COLO829 (cell line): ENCODE data around the gene EFHD1.
"Not testable (repeated sequence)": the region's sequence is repeated elsewhere in the genome, so short reads cannot be mapped to it uniquely, and the experiment has no call there.

Experiments used
- DNase-seq: peaks from one replicate; pipeline ENCODE4 v3.0.0; 2012; ENCODE audit warnings: low spot score

EFHD1 gene

DNA sequence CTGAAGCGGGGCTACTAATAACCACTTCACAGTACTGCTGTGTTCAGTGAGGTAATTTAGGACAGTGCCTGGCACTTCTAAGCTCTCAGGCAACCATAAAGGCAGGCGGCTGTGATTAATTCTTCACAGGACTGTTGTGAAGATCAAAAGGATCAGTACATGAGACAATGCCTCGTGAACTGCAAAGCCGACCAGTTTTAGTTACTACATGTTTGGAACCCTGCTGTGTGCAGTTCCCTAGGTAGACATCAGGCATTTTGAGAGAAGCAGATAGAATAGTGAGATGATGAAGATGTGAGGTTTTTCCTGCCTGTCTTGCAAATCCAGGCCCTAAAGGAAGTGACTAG is 19.1 kb downstream of the EFHD1 start:
- no peak for DNase-seq

DNA sequence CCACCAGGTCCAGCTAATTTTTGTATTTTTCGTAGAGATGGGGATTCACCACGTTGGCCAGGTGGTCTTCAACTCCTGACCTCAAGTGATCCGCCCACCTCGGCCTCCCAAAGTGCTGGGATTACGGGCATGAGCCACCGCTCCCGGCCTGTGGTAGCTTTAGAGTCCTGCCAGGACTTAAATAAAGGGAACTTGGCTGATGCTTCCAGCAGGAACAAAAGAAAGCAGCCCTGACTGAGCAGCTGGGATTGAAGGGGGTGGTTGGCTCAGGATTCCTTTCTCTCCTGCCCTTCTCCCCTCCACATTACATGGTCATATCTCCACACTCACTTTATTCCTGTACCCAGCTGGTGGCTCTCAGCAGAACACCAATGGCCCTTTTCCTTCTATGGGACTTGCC is 20.0 kb downstream of the EFHD1 start:
- DNase-seq: no peak

DNA sequence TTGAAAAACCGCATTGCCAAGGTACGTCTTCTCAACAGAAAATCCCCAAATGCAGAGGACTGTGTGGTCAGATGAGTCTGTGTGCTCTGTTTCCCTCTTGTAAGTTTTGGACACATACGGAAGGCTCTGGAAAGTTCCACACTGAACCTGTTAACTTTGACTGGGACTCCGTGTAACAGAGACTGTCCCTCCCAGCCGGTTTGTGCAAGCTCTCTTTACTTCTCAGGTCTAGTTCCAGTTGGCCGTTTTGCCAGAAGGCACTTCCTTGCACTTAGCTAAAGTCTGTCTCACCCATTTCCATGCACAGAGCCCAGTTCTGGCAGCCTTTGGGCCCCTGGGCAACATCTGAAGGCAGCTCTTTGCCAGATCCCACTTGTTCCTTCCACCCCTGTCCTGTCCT is 22.0 kb downstream of the EFHD1 start:
- no peak for DNase-seq

DNA sequence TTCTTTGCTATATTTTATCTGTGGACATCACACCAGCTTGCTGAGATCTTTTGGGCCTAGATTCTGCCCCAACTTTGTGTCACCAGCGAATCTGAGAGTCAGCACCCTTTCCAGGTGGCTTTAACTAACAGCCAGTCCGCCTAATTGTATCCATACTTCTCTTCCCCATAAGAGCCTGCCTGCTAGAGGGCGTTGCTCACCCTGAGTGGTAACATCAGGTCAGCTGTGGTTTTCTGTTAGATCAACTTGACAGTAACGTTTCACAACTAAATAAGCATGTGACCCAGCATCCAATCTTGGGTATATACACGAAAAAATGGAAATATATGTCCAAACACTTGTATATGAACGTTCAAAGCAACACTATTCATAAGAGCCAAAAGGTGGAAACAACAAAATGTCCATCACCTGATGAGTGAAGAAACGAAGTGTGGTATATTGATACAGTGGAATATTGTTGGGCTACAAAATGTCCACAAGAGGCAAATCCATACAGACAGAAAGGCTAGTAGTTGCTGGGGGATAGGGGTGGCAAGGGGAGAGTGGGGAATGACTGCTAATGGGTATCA is 24.9 kb downstream of the EFHD1 start:
- DNase-seq: no peak

DNA sequence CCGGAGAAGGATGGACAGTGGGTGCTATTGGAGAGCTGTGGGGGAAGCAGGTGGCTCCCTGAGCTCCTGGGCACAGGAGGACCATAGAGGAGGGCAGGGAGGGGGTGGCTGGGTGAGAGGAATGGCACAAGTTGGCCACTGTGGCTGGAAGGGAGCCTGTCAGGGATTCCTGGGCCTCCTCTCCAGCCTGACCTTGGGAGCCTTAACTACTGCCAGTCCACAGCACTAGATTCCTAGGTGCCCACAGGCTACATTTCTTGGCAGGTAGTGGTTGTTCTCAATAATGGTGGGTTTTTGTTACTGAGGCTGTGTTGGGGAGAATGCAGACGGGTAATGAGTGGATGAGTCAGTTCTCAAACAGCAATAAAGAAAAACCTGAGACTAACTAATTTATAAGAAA is 26.0 kb downstream of the EFHD1 start:
- no peak for DNase-seq

DNA sequence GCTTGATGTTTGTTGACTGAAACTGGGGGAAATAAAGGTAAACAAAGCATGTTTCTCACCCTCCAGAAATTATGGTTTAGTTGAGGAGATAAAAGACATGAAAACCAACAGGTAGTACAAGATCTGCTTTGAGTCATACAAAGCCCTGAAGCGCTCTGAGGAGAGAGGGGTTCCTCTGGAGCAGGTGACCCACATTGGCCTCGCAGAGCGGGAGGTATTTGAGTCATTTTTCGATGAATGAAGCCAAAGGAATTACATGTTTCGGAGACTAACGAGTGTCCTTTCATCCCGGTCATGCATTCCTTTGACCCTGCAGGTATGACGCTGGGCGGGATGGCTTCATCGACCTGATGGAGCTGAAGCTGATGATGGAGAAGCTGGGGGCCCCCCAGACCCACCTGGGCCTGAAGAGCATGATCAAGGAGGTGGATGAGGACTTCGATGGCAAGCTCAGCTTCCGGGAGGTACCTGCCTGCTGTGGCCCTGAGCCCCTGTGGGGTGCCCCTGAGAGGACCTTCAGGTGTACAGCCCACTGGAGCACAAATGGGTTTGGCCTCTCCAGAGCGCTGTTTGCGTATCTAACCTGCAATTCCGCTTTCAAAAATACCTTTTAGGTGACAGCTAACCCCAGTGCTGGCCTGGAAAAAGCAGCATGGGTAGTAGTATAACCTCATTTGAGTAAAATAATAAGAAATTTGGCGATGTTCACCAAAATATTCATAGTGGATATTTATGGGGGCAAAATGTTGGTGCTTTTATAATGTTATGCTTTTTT is 29.3 kb downstream of the EFHD1 start:
- DNase-seq: no peak

DNA sequence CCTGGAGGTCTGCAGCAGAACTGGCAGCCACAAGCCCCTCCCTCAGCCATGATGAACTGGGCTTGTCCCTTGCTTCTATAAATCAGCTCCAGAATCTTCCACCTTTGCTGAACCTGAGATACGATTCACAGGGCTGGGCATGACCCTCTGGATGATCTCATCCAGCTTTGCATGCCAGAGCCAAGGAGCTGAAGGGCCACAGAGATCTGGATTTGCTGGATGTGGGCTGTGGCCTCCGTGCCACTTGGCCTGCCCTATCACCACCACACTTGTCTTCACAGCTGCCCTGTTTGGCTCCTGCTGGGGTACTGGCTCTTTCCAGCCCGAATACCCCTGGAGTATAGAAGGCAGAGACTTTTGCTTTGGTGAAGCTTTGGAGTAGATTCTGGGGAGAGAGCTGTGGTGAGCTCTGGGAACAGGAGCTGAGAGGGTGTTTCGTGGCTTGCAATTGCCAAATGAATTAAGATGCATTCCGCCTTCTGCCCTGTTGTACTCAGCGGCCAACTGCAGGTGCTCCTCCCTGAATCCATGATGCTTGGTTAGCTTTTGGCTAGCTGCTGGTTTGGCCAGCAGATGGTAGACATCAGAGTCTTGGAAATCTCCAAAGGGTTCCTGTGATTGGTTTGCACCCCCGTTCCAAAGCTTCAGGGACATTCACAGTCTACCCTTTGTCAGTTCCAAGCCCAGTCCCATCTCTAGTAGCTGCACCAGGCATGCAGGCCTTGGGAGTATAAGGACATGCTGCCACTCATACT is 32.8 kb downstream of the EFHD1 start:
- DNase-seq: no peak

DNA sequence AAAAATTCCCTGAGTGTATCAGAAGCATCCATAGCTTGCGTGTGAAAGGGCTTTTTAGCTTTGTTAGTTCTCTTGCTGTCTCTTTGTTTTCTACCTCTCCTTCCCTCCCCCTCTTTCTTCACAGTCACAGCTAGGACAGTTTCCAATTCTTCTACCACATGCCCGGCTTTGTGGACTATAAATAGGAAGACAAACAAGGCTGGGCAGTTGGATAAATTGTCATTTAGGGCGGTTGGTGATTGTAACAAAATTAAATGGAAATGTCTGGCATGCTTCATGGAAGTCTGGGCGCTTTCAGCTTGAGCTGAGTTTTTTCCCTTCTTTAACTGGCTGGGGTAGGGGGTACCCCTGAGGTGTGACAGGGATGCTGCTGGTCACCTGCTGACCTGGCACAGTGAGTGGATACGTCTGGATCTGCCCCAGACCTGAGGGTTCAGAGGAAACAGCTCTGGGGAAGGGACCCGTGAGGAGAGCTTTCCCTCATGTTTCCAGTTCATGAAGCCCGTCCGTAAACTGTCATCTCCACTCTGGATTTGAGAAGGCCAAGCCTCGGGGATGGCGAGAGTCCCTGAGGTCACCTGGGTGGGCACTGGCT is 34.7 kb downstream of the EFHD1 start:
- no peak for DNase-seq

DNA sequence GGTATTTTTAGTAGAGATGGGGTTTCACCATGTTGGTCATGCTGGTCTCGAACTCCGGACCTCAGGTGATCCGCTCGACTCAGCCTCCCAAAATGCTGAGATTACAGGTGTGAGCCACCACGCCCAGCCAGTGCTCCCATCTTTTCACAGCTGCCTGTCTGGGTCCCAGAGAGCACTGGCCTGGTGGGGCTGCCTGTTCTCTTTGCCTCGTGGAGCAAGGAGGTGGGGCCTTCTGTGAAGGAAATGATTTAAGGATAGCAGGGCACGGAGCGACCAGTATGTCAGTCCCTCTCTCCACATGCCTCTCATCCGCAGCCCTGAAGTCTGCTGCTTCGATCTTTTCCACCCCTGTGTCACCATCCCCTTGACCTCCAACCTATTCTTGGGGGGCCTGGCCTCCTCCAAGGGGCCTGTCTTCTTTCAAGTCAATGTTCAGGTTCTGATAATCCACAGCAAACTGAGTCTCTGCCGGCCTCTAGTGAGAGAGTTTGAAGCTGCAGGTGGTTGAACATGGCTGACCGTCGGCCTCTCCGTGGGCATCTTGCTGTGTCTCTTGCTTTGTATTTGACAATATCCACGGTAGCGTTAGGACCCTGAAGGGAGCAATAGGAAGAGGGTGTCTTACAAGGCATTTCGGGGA is 35.5 kb downstream of the EFHD1 start:
- DNase-seq: no peak

DNA sequence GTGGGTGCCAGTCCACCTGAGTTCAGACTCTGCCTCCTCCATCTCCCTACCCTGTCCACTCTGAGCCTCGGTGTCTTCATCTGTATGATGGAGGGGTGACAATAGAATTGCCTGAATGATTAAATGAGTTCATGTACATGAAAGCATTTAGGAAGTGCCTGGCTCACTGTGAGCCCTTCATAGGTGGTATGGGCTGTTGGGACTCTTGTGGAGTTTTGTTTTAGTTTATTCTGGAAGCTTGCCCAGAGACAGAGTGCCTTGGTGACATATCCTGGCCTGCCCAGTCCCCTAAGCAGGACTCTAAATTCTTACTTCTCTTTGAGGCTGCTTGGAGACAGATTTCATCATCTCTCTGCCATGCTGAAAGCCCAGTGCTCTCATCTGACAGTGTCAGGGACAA is 39.2 kb downstream of the EFHD1 start:
- DNase-seq: no peak

DNA sequence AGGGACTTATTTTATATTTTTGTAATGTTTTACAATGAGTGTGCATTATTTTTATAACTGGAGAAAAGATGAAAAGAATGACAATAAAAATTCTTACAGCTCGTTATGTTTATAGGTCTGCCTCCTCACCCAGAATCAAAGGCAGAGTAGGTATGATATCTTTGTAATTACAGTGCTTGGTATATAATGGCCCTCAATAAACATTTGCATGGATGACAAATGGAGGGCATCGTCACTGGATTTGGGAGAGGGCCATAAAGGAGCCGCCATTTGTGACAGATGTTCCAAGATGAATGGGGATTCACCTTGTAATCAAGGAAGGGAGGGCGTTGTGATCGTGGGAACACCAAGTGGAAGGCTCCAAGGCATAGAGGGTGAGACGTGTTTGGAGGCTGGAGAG is 41.1 kb downstream of the EFHD1 start:
- no peak for DNase-seq

DNA sequence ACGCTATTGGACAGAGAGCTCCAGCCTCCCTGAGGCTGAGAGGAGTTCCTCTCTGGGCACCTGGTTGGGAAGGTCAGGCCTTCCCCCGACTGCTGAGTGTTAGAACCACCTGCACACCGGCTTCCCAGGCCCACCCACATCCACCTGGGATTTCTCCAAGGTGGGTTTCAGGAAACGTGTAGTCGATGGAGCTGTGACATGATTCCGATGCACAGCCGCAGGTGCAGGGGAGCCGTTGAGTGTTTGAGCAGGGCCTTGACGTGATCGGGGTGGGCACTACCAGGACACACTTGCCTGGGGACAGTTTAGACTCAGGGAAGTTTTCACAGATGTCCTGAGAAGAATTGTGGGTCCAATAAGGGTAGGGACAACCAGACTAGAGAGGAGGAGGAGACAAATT is 42.0 kb downstream of the EFHD1 start:
- no peak for DNase-seq

DNA sequence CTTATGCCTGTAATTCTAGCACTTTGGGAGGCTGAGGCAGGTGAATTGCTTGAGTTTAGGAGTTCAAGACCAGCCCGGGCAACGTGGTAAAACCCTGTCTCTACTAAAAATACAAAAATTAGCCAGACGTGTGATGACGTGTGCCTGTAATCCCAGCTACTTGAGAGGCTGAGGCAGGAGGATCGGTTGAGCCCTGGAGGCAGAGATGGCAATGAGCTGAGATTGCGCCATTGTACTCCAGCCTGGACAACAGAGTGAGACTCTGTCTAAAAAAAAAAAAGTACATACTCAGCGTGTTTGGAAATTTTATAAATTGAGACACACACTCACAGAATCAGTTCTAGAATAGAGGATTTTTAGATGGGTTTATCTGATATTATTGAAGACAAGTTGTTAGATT is 46.6 kb downstream of the EFHD1 start:
- no peak for DNase-seq

DNA sequence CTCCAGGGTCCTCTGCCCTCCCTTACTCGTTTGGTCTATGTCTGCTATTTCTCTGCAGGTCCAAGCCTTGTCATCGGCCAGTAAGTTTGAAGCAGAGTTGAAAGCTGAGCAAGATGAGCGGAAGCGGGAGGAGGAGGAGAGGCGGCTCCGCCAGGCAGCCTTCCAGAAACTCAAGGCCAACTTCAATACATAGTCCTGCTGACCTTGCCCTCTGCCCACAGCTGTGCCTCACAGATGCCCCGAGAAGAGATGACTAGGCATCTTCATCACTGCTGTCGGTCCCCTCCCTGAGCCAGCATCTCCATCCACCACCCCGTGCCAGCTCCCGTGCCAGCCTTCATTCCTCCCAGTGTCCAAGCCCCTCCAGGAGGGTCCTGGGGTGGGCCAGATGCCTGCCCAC is 48.1 kb downstream of the EFHD1 start:
- DNase-seq: no peak

DNA sequence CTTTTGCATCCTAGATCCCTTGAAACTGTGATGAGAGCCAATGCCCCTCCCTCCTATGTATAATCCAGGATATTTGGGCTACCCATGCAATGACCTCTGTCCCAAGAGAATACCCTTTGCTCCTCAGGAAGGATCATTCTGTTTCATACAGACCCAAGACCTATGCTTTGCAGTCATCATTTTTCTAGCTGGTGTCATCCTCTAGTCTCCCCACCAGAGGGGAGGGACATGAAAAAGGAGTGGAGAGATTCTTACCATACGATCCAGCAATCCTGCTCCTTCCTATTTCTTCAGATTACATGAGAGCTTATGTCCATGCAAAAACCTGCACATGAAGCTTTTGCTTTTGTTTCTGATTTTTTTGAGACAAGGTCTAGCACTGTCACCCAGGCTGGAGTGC is 50.0 kb downstream of the EFHD1 start:
- DNase-seq: no peak

DNA sequence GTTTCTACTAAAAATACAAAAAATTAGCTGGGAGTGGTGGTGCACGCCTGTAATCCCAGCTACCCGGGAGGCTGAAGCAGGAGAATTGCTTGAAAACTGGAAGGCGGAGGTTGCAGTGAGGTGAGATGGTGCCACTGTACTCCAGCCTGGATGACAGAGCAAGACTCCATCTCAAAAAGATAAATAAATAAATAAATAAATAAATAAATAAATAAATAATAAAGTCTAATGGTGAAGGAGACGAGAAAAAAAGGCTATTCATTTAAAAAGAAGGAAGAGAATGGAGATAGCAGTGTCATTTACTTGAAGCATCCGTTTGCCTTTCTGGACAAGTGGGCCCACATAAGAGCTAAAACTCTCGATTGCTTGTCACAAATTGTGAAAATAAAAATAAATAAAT is 52.0 kb downstream of the EFHD1 start:
- not testable (repeated sequence) for DNase-seq

DNA sequence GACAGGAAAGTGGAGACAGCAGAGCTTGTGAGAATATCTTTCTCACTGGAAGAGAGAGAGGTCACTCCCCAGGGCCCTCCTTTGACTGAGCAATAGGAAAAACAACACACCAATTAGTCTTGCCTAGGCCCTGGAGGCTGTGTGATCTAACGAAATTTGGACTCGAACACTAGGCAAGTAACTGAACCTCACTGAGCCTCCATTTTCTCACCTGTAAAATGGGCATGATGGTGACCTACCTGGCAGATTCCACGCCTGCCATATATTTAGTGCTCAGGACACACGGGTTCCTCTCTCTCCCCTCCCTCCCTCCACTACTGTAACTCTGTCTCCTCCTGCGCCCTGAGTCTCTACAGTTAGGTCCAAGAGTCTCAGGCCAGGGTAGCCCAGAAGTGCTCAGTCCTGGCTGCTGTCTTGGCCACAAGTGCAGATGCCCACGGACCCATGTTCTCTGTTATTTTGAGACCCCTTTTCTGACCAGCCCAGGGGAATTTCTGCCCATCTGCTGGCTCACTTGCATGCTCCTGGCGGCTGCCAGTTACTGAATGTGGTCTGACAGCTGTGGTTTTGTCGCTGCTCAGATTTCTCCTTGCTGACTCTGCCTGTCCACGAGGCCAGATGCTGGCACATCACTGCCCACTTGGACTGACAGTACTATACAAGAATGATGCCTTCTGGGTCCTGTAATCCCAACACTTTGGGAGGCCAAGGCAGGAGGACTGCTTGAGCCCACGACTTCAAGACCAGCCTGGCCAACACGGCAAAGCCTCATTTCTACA is 54.2 kb downstream of the EFHD1 start:
- DNase-seq: no peak

DNA sequence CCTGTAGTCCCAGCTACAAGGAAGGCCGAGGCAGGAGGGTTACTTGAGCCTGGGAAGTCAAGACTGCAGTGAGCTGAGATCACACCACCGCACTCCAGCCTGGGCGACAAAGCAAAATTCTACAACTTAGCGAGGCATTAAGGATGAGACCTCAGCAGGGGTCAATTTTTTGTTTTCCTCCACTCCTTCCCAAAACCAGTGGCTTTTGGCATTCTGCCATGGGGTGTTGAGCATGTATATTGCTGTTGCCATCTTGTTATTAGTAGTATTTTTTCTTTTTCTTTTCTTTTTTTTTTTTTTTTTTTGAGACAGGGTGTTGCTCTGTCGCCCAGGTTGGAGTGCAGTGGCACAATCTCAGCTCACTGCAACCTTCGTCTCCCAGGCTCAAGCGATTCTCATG is 54.8 kb downstream of the EFHD1 start:
- no peak for DNase-seq

DNA sequence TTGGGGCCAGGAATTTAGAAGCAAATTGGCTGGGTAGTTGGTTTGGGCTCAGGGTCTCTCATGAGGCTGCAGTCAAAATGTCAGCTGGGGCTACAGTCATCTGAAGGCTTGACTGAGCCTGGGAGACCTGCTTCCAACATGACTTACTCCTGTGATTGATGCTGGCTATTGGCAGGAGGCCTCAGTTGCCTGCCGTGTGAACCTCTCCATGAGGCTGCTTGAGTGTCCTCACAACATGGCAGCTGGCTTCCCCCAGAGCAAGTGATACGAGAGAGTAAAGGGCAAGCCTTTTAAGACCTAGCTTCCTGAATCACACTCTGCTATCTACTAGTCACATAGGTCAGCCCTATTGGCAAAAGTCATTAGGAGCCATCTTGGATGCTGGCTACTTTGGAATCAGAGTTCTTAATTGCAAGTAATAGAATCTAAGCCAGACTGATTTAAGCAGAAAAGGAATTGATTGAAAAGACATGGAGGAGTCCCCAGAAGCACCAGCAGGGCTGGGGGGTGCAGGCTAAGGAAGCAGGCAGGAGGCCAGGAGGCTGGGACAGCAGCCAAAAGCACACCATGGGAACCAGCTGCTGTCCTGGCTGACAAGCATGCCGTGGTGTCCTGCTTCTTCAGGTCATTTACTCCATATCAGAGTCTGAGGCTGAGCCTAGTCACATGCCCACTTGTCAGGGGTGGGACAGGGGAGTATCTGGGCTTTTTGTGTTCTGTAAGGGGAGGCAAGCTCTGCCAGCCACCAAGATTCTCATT is 55.9 kb downstream of the EFHD1 start:
- no peak for DNase-seq

DNA sequence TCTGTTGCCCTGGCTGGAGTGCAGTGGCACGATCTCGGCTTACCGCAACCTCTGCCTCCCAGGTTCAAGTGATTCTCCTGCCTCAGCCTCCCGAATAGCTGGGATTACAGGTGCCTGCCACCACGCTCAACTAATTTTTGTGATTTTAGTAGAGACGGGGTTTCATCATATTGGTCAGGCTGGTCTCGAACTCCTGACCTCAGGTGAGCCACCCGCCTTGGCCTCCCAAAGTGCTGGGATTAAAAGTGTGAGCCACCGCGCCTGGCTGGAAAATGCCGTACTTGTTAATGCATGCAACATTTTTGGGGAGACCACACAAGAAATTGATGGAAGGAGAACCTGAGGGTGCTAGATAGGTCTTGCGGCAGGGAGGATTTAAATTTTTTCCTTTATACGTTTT is 57.7 kb downstream of the EFHD1 start:
- DNase-seq: not testable (repeated sequence)

DNA sequence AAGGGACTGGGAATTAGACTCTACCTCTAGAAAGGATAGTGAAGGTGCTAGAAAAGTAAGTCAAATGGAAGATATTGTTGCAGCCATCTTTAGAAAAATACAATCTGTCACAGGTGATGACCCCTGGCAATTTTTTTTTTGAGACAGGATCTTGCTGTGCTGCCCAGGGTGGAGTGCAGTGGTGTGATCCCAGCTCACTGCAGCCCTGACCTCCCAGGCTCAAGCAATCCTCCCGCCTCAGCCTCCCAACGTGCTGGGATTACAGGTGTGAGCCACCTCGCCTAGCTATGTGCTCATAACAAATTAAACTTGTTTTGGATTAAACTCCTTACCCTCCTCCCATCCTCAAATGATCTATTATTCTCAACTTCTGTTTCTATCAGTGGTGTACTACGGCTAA is 59.9 kb downstream of the EFHD1 start:
- no peak for DNase-seq
